Nephron (organoid): Measurements from ENCODE around the gene PHF20.
"Not testable (repeated sequence)": the region's sequence is repeated elsewhere in the genome, so short reads cannot be mapped to it uniquely, and the experiment has no call there.

Experiments
- H3K27ac Mint-ChIP-seq, 3 experiments: 2 replicates each; pipeline ENCODE4 v1.8.0; 2020; ENCODE audit warnings: mixed read lengths in 3 of 3, mild to moderate bottlenecking in 2 of 3, moderate library complexity in 1 of 3
- H3K27me3 Mint-ChIP-seq: 2 replicates; pipeline ENCODE4 v1.8.0; 2021; ENCODE audit warnings: low read depth, mild to moderate bottlenecking, moderate library complexity, mixed read lengths
- H3K36me3 Mint-ChIP-seq: 2 replicates; pipeline ENCODE4 v1.8.0; 2020; ENCODE audit warnings: low read depth, mixed read lengths
- H3K4me1 Mint-ChIP-seq: 2 replicates; pipeline ENCODE4 v1.8.0; 2020; ENCODE audit warnings: mixed read lengths
- H3K4me3 Mint-ChIP-seq, 3 experiments: 2 replicates each; pipeline ENCODE4 v1.8.0; 2020; ENCODE audit warnings: mild to moderate bottlenecking in 3 of 3, mixed read lengths in 3 of 3, moderate library complexity in 2 of 3
- H3K9me3 Mint-ChIP-seq: 2 replicates; pipeline ENCODE4 v1.8.0; 2020; ENCODE audit warnings: mixed read lengths
- CTCF ChIP-seq, 3 experiments: fragments of 200-600 bp; sonication (generic); IDR thresholded peaks; one replicate each; pipeline ENCODE4 v1.5.0; 2021; ENCODE audit warnings: antibody characterized with exemption in 3 of 3; ENCODE audit not compliant: unreplicated experiment in 3 of 3

The PHF20 gene

GRCh38 chr20:35854713-35855348, 83.0 kb downstream of the PHF20 start:
- Mint-ChIP-seq H3K36me3 (peaks cover 44% of the 10 kb centered on the region), H3K27me3 (no peaks in the 10 kb centered on the region), H3K9me3 (no peaks in the 10 kb centered on the region), H3K4me1 (peaks cover 1% of the 10 kb centered on the region), H3K27ac (no peak overlapping the region), H3K4me3 (no peak overlapping the region)
- TF ChIP-seq CTCF (IDR thresholded peaks at IDR 0.05; ENCODE audit: unreplicated experiment in 3 of 3) = no peak

DNA sequence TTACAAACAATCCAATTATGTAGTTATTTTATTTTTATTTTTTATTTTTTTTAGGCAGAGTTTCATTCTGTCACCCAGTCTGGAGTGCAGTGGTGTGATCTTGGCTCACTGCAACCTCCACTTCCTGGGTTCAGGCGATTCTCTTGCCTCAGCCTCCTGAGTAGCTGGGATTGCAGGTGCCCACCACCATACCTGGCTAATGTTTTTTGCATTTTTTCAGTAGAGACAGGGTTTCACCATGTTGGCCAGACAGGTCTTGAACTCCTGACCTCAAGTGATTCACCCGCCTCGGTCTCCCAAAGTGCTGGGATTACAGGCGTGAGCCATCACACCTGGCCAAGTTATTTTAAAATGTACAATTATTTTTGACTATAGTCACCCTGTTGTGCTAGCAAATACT, 83.8 kb downstream of the PHF20 start:
- not testable (repeated sequence) for H3K27ac Mint-ChIP-seq, H3K27me3 Mint-ChIP-seq, H3K4me3 Mint-ChIP-seq, H3K4me1 Mint-ChIP-seq, H3K9me3 Mint-ChIP-seq
- H3K36me3 Mint-ChIP-seq = peaks cover 41% of the 10 kb centered on the region

- no peak for TF ChIP-seq CTCF (IDR thresholded peaks at IDR 0.05; ENCODE audit: unreplicated experiment in 3 of 3)
- Mint-ChIP-seq H3K9me3 (no peaks in the 10 kb centered on the region), H3K36me3 (peaks cover 35% of the 10 kb centered on the region), H3K4me1 (no peaks in the 10 kb centered on the region), H3K27me3 (no peaks in the 10 kb centered on the region), H3K27ac (no peak overlapping the region), H3K4me3 (no peak overlapping the region)
Measured at GRCh38 chr20:35856866-35857265, 85.1 kb downstream of the PHF20 start.

DNA sequence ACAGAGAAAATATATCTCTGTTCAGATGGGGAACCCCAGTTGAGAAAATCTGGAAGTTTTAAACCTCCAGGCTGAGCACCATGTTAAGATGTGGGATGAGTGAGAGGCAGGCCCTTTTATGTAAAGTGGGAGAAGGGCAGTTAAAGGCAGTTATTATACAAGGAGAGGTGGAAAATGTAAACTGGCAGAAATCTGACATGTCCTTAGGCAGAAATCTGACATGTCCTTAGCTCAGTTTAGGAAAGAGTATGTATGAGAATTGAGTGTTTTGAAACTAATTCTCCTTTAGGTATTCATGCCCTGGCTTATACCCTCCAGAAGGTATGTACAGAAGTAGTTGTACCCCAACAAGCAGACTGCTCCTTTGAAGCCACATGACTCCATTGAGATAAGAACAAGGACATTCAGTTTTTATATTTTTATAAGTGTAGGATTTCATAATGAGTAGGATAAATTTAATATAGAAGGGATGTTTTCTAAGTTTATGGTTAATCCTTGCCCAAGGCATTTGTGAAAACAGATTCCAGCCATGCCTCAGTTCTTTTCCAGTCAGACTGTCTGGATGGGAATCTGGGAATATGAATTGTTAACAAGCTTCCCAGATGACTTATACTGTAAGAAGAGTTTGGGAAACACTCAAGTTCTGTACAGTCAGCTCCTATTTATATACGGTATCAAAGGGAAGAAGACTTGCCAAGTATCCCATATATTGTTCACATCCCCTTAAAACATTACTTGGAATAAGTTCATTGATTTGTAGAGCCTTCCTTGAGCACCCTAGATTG, 94.8 kb downstream of the PHF20 start:
- H3K4me1 Mint-ChIP-seq = peaks cover 10% of the 10 kb centered on the region
- H3K27me3 Mint-ChIP-seq = no peaks in the 10 kb centered on the region
- H3K4me3 Mint-ChIP-seq = no peak overlapping the region
- no peak for TF ChIP-seq CTCF (IDR thresholded peaks at IDR 0.05; ENCODE audit: unreplicated experiment in 3 of 3)
- no peaks in the 10 kb centered on the region for H3K9me3 Mint-ChIP-seq
- H3K36me3 Mint-ChIP-seq = peaks cover 26% of the 10 kb centered on the region
- H3K27ac Mint-ChIP-seq = no peak overlapping the region

DNA sequence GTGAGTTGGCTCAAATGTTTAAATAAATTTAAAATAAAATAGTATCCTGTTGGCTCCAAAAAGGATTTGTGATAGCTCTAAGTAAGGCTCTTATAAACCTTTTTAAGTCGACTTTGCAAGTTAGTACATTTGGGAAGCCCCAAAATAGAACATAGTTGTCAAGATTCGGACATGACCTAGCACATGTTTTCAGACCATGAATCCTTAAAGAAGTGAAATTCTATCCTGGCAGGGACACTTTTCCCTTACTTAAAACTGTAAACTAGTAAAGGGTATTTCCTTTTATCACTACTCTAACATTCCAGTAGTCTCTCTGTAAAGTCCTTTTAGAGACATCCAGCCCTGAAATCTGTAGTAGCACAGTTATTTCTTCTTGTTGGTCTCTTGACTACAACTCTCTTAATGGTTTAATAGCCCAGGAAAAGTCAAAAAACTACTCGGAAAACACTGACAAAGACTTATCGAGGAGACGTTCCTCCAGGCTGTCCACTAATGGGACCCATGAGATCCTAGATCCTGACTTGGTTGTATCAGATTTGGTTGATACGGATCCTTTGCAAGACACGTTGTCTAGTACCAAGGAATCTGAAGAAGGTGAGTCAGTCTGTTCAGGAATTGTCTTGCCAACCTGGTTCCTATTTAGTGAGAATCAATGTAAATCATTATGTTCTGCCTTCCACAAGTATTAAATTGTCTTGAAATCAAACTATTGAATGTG, 98.9 kb downstream of the PHF20 start:
- H3K4me3 Mint-ChIP-seq = no peak overlapping the region
- H3K36me3 Mint-ChIP-seq = peaks cover 24% of the 10 kb centered on the region
- H3K27ac Mint-ChIP-seq = peak overlapping the region in 2 of 3 experiments; percentile 60 to 68
- peaks cover 15% of the 10 kb centered on the region for H3K4me1 Mint-ChIP-seq
- no peaks in the 10 kb centered on the region for H3K9me3 Mint-ChIP-seq
- no peaks in the 10 kb centered on the region for H3K27me3 Mint-ChIP-seq
- TF ChIP-seq CTCF (IDR thresholded peaks at IDR 0.05; ENCODE audit: unreplicated experiment in 3 of 3) = no peak

DNA sequence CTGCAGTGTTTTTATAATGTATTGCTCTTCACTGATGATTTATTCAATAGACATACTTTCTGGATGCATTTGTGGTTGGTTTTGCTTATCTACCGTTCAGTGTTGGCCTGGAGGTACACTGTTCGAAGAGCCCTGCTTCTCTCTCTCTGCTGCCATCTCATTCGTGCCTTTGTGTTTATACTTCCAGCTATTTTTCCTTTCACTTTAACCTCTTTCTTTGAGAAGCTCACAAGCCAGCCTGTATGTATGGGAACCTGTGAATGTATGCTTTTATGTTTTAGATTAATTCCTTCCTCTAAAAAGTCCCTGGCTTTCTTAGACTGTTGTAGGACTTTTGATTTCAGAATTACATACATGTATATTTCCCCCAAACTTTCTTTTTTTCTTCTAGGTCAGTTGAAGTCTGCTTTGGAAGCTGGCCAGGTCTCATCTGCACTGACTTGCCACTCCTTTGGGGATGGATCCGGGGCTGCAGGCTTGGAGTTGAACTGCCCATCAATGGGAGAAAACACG, 99.5 kb downstream of the PHF20 start:
- Mint-ChIP-seq H3K27ac (peak overlapping the region in 2 of 3 experiments; percentile 60 to 68), H3K4me3 (no peak overlapping the region), H3K4me1 (peaks cover 18% of the 10 kb centered on the region), H3K27me3 (no peaks in the 10 kb centered on the region), H3K36me3 (peaks cover 25% of the 10 kb centered on the region), H3K9me3 (no peaks in the 10 kb centered on the region)
- TF ChIP-seq CTCF (IDR thresholded peaks at IDR 0.05; ENCODE audit: unreplicated experiment in 3 of 3) = no peak
